Left renal cortex interstitium (tissue), 4 donors: ENCODE results near the gene FOXL1. TPM values are rescaled to one million over a fixed set of nuclear protein-coding genes. Genes with fewer than 3 reads are reported as not detected.
"Not testable (repeated sequence)": the region's sequence is repeated elsewhere in the genome, so short reads cannot be mapped to it uniquely, and the experiment has no call there.

Source experiments
- DNase-seq, 4 donors: peaks; one replicate each; pipeline ENCODE4 v3.0.0-alpha.2; 2013; ENCODE audit warnings: low read depth in 4 of 4, low spot score in 2 of 4, missing footprints in 1 of 4
- polyA plus RNA-seq, 4 donors: library from polyadenylated mRNA; unstranded; fragments of 120-200 nt; gene quantifications; one replicate each; pipeline ENCODE4 v1.2.1, GENCODE V29; 2013; ENCODE audit not compliant: insufficient read length in 4 of 4

The FOXL1 gene
- polyA plus RNA-seq, 4 donors = 13.5 to 24.2 (median 19.0) TPM

GRCh38 chr16:86579268-86580062 is 1.1 kb downstream of the FOXL1 start:
- DNase-seq = no peak

- DNase-seq = no peak
Observed at GRCh38 chr16:86580063-86580790, 1.9 kb downstream of the FOXL1 start.

GRCh38 chr16:86580791-86581170 is 2.4 kb downstream of the FOXL1 start:
- no peak for DNase-seq

- DNase-seq = no peak
Observed at GRCh38 chr16:86581458-86581857, 3.1 kb downstream of the FOXL1 start.

- no peak for DNase-seq
Observed at GRCh38 chr16:86584071-86584685, 5.8 kb downstream of the FOXL1 start.

GRCh38 chr16:86584726-86585721 is 6.7 kb downstream of the FOXL1 start:
- DNase-seq = no peak

- DNase-seq = no peak
Observed at GRCh38 chr16:86585821-86586611, 7.7 kb downstream of the FOXL1 start.

GRCh38 chr16:86587487-86587886 is 9.1 kb downstream of the FOXL1 start:
- DNase-seq = no peak

GRCh38 chr16:86587955-86588354 is 9.6 kb downstream of the FOXL1 start:
- DNase-seq = not testable (repeated sequence)

GRCh38 chr16:86590501-86591144 is 12.3 kb downstream of the FOXL1 start:
- DNase-seq = no peak

- DNase-seq = no peak
Observed at GRCh38 chr16:86591270-86591669, 12.9 kb downstream of the FOXL1 start.

GRCh38 chr16:86593913-86594620 is 15.7 kb downstream of the FOXL1 start:
- no peak for DNase-seq

- DNase-seq = no peak
Observed at GRCh38 chr16:86594721-86595120, 16.4 kb downstream of the FOXL1 start.

- DNase-seq = no peak
Observed at GRCh38 chr16:86595983-86596605, 17.7 kb downstream of the FOXL1 start.

- DNase-seq = no peak
Observed at GRCh38 chr16:86597126-86597879, 19.0 kb downstream of the FOXL1 start.

GRCh38 chr16:86597880-86598606 is 19.7 kb downstream of the FOXL1 start:
- no peak for DNase-seq
